Measurements from ENCODE around the gene FAP. TPM values are rescaled to one million over a fixed set of nuclear protein-coding genes. Genes with fewer than 3 reads are reported as not detected.
A peak's percentile ranks its signal among the peaks of the same experiment; 100 is the strongest.

FAP gene
- total RNA-seq, 1 donor from 2014 or later: 27.3 TPM

- Mint-ChIP-seq H3K4me1 (ENCODE audit: unreplicated experiment) (no peaks in the 10 kb centered on the region), H3K9me3 (no peaks in the 10 kb centered on the region), H3K4me3 (no peak overlapping the region), H3K27me3 (peaks cover 2% of the 10 kb centered on the region), H3K27ac (no peak overlapping the region), H3K36me3 (no peaks in the 10 kb centered on the region)
- no peak for DNase-seq (ENCODE audit: extremely low spot score, unreplicated experiment)
- no peak for TF ChIP-seq CTCF (conservative IDR thresholded peaks at IDR 0.05)
These were observed 115.8 kb downstream of the FAP start for GRCh38 chr2:162127422-162127821.

GRCh38 chr2:162126527-162126926, 116.7 kb downstream of the FAP start:
- H3K27ac Mint-ChIP-seq: no peak overlapping the region
- peaks cover 2% of the 10 kb centered on the region for H3K27me3 Mint-ChIP-seq
- H3K4me3 Mint-ChIP-seq: no peak overlapping the region
- H3K36me3 Mint-ChIP-seq: no peaks in the 10 kb centered on the region
- no peak for TF ChIP-seq CTCF (conservative IDR thresholded peaks at IDR 0.05)
- no peak for DNase-seq (ENCODE audit: extremely low spot score, unreplicated experiment)
- H3K4me1 Mint-ChIP-seq (ENCODE audit: unreplicated experiment): no peaks in the 10 kb centered on the region
- H3K9me3 Mint-ChIP-seq: no peaks in the 10 kb centered on the region

- H3K27ac Mint-ChIP-seq: no peak overlapping the region
- TF ChIP-seq CTCF (conservative IDR thresholded peaks at IDR 0.05): no peak
- H3K9me3 Mint-ChIP-seq: no peaks in the 10 kb centered on the region
- H3K4me3 Mint-ChIP-seq: no peak overlapping the region
- no peak for DNase-seq (ENCODE audit: extremely low spot score, unreplicated experiment)
- H3K4me1 Mint-ChIP-seq (ENCODE audit: unreplicated experiment): no peaks in the 10 kb centered on the region
- H3K36me3 Mint-ChIP-seq: no peaks in the 10 kb centered on the region
- peaks cover 2% of the 10 kb centered on the region for H3K27me3 Mint-ChIP-seq
These were observed 117.1 kb downstream of the FAP start for GRCh38 chr2:162126111-162126519.

GRCh38 chr2:162125138-162125537, 118.1 kb downstream of the FAP start:
- no peak overlapping the region for H3K4me3 Mint-ChIP-seq
- H3K9me3 Mint-ChIP-seq: no peaks in the 10 kb centered on the region
- no peak for DNase-seq (ENCODE audit: extremely low spot score, unreplicated experiment)
- no peak for TF ChIP-seq CTCF (conservative IDR thresholded peaks at IDR 0.05)
- H3K27me3 Mint-ChIP-seq: no peaks in the 10 kb centered on the region
- no peaks in the 10 kb centered on the region for H3K4me1 Mint-ChIP-seq (ENCODE audit: unreplicated experiment)
- H3K36me3 Mint-ChIP-seq: no peaks in the 10 kb centered on the region
- H3K27ac Mint-ChIP-seq: no peak overlapping the region

- TF ChIP-seq CTCF (conservative IDR thresholded peaks at IDR 0.05): peak; percentile 92
- Mint-ChIP-seq H3K27ac (no peak overlapping the region), H3K4me1 (ENCODE audit: unreplicated experiment) (no peaks in the 10 kb centered on the region), H3K9me3 (no peaks in the 10 kb centered on the region), H3K36me3 (no peaks in the 10 kb centered on the region), H3K4me3 (no peak overlapping the region), H3K27me3 (no peaks in the 10 kb centered on the region)
- no peak for DNase-seq (ENCODE audit: extremely low spot score, unreplicated experiment)
These were observed 119.2 kb downstream of the FAP start for GRCh38 chr2:162123806-162124758.

Other genes starting within 250 kb of the FAP start
- 55.9 and 89.4 TPM in 2 replicates for gene DPP4, start 169.2 kb downstream of the FAP start, total RNA-seq (ENCODE audit: low replicate concordance)
- gene GCG, start 91.2 kb downstream of the FAP start, total RNA-seq (ENCODE audit: low replicate concordance): 4,376 and 4,649 TPM in 2 replicates
- 10.4 and 17.5 TPM in 2 replicates for gene IFIH1, start 75.2 kb upstream of the FAP start, total RNA-seq (ENCODE audit: low replicate concordance)
- gene GCA, start 100.7 kb upstream of the FAP start, total RNA-seq (ENCODE audit: low replicate concordance): 21.1 and 30.4 TPM in 2 replicates

Data from type B pancreatic cell (in vitro differentiated cells).